GM12878 (cell line): Measurements from ENCODE around the gene PAPOLA. TPM values are rescaled to one million over a fixed set of nuclear protein-coding genes. Genes with fewer than 3 reads are reported as not detected.

Source experiments
- ATAC-seq: fragments of 200-7000 bp; cut with Tn5 transposase; 3 replicates; pipeline ENCODE4 v1.9.1; 2020; ENCODE audit warnings: mild to moderate bottlenecking, moderate library complexity
- BruUV-seq: library from RNA; stranded (reverse); fragments of 400-500 nt; replicated peaks from 2 replicates; lab custom pipeline; 2021; lab: Mats Ljungman, UMichigan
- CTCF ChIA-PET: fragments of 300-600 bp; sonication (Branson Sonifier 250); formaldehyde crosslinking; extraction: SDS; loops from one replicate; lab custom pipeline; 2021; ENCODE audit warnings: inconsistent platforms; lab: Yijun Ruan, JAX
- POLR2A ChIA-PET: fragments of 350-600 bp; formaldehyde crosslinking; extraction: SDS; loops from one replicate; lab custom pipeline; 2021; ENCODE audit warnings: inconsistent platforms; lab: Charles Lee
- RAD21 ChIA-PET: fragments of 300-600 bp; sonication (Branson Sonifier 250); formaldehyde crosslinking; loops from one replicate; lab custom pipeline; 2023; ENCODE audit warnings: antibody characterized with exemption; ENCODE audit not compliant: unreplicated experiment; lab: Charles Lee
- SMC1A ChIA-PET: fragments of 300-600 bp; sonication (Branson Sonifier 250); formaldehyde crosslinking; loops from one replicate; lab custom pipeline; 2023; ENCODE audit not compliant: unreplicated experiment, uncharacterized antibody; lab: Charles Lee
- DNase-seq: peaks from one replicate; pipeline ENCODE4 v3.0.0-alpha.2; 2011; ENCODE audit warnings: low read depth, low spot score
- FAIRE-seq: peaks from 3 replicates; lab custom pipeline; 2011; peaks lifted over from hg19 to GRCh38; lab: Jason Lieb, UNC
- H2AFZ ChIP-seq: 2 replicates; pipeline ENCODE4 v1.6.0; 2011; ENCODE audit warnings: low read depth, low read length, control low read depth; ENCODE audit not compliant: control insufficient read depth
- H3K27ac ChIP-seq: 2 replicates; pipeline ENCODE4 v1.5.1; 2011; ENCODE audit warnings: control low read depth; ENCODE audit not compliant: control insufficient read depth, insufficient read depth
- H3K27me3 ChIP-seq, 2 experiments: replicated peaks in 1 of 2; 2 replicates each; pipeline versions ENCODE4 v1.6.0 to v1.6.1; 2011; ENCODE audit warnings: low read length in 1 of 2; ENCODE audit not compliant: control insufficient read depth in 2 of 2, insufficient read depth in 2 of 2
- H3K36me3 ChIP-seq, 2 experiments: 2 replicates each; pipeline ENCODE4 v1.5.1; 2011; ENCODE audit warnings: low read length in 1 of 2; ENCODE audit not compliant: control insufficient read depth in 2 of 2, insufficient read depth in 2 of 2
- H3K4me1 ChIP-seq: 2 replicates; pipeline ENCODE4 v1.6.1; 2011; ENCODE audit warnings: mild to moderate bottlenecking, low read length, moderate library complexity, mixed read lengths; ENCODE audit not compliant: control insufficient read depth, insufficient read depth
- H3K4me2 ChIP-seq: 2 replicates; pipeline ENCODE4 v1.6.0; 2011; ENCODE audit warnings: control low read depth; ENCODE audit not compliant: control insufficient read depth, insufficient read depth
- H3K4me3 ChIP-seq: fragments of 200-600 bp; sonication (generic); 2 replicates; pipeline ENCODE4 v1.5.1; 2016
- H3K79me2 ChIP-seq: 2 replicates; pipeline ENCODE4 v1.6.0; 2011; ENCODE audit warnings: low read length; ENCODE audit not compliant: control insufficient read depth, insufficient read depth
- H3K9ac ChIP-seq: 2 replicates; pipeline ENCODE4 v1.8.0; 2011; ENCODE audit warnings: low read length, control low read depth, mixed read lengths; ENCODE audit not compliant: control insufficient read depth, insufficient read depth
- H3K9me3 ChIP-seq: replicated peaks from 3 replicates; pipeline ENCODE4 v1.5.1; 2011; ENCODE audit warnings: mild to moderate bottlenecking, low read length; ENCODE audit not compliant: control insufficient read depth, insufficient read depth
- H4K20me1 ChIP-seq: 2 replicates; pipeline ENCODE4 v1.6.0; 2011; ENCODE audit not compliant: control insufficient read depth, insufficient read depth
- IKZF2 ChIP-seq, 2 experiments: fragments of 450-650 bp; IDR thresholded peaks; 2 replicates each; pipeline ENCODE4 v1.6.1; 2017; ENCODE audit warnings: mild to moderate bottlenecking in 2 of 2, moderate library complexity in 2 of 2
- IRF4 ChIP-seq: IDR thresholded peaks from 2 replicates; pipeline ENCODE4 v1.6.1; 2011; ENCODE audit warnings: low read depth, low read length
- NFXL1 ChIP-seq: fragments of 450-650 bp; IDR thresholded peaks from 2 replicates; pipeline ENCODE4 v1.6.1; 2017; ENCODE audit warnings: antibody characterized with exemption, mild to moderate bottlenecking, borderline replicate concordance
- NRF1 ChIP-seq: conservative IDR thresholded peaks from 2 replicates; pipeline ENCODE4 v1.6.1; 2011; ENCODE audit warnings: mild to moderate bottlenecking, low read depth, low read length, improper control_type of control experiment
- POLR2A ChIP-seq: IDR thresholded peaks from 2 replicates; pipeline ENCODE4 v1.6.1; 2011; ENCODE audit warnings: low read depth, mild to moderate bottlenecking, low read length
- POU2F2 ChIP-seq: IDR thresholded peaks from 3 replicates; pipeline ENCODE4 v1.6.1; 2011; ENCODE audit warnings: low read depth, mild to moderate bottlenecking, low read length, borderline replicate concordance
- RAD51 ChIP-seq: fragments of 450-650 bp; IDR thresholded peaks from 2 replicates; pipeline ENCODE4 v1.6.1; 2016; ENCODE audit warnings: moderate library complexity, mild to moderate bottlenecking, inconsistent platforms
- RB1 ChIP-seq: fragments of 450-650 bp; formaldehyde crosslinking; IDR thresholded peaks from 2 replicates; pipeline ENCODE4 v1.6.1; 2017; ENCODE audit warnings: mild to moderate bottlenecking, borderline replicate concordance
- RBBP5 ChIP-seq: fragments of 200-600 bp; sonication (generic); conservative IDR thresholded peaks from 2 replicates; pipeline ENCODE4 v1.6.1; 2016
- RFX5 ChIP-seq: IDR thresholded peaks from 2 replicates; pipeline ENCODE4 v1.6.1; 2011; ENCODE audit warnings: low read depth, low read length, improper control_type of control experiment
- SMAD5 ChIP-seq: IDR thresholded peaks from 2 replicates; pipeline ENCODE4 v1.6.1; 2016; ENCODE audit warnings: antibody characterized with exemption, low read depth
- SPI1 ChIP-seq: IDR thresholded peaks from 2 replicates; pipeline ENCODE4 v1.6.1; 2011; ENCODE audit warnings: low read depth, mild to moderate bottlenecking, low read length, moderate library complexity, borderline replicate concordance; ENCODE audit not compliant: insufficient read depth
- SUPT20H ChIP-seq: IDR thresholded peaks from 2 replicates; pipeline ENCODE4 v1.6.1; 2011; ENCODE audit warnings: low read depth, mild to moderate bottlenecking, low read length, moderate library complexity, borderline replicate concordance; ENCODE audit not compliant: control insufficient read depth
- ZNF274 ChIP-seq: IDR thresholded peaks from one replicate; pipeline ENCODE4 v1.8.0; 2011; ENCODE audit not compliant: insufficient read length, insufficient read depth
- WGBS: methylation state at CpG from one replicate; pipeline ENCODE4 v1.1.6; 2016; ENCODE audit warnings: low lambda C conversion rate; ENCODE audit not compliant: insufficient replicate concordance, insufficient coverage; ENCODE audit errors: missing lambda C conversion rate; 5-methylcytosine and 5-hydroxymethylcytosine counted together
- in situ Hi-C: fragments of 300-500 bp; cut with MboI; formaldehyde crosslinking; loops from 9 replicates; pipeline ENCODE4 v1.14.3; 2018; ENCODE audit warnings: mixed read lengths
- intact Hi-C: fragments of 100-400 bp; cut with micrococcal nuclease; formaldehyde crosslinking; loops from one replicate; pipeline ENCODE4 v1.14.2; 2022; ENCODE audit not compliant: unreplicated experiment
- polyA plus RNA-seq, 11 experiments: library from polyadenylated mRNA; depleted of rRNA in 4 of 11; unstranded in 6 of 11; stranded (reverse) in 5 of 11; fragments of >200 nt; fragmentation: Nextera tagmentation in 4 of 11; fragmentation: Illumina TruSeq in 1 of 11; extraction: Ambion mirVana in 4 of 11; extraction: Trizol in 1 of 11; gene quantifications; 1 replicate in 1 of 11; 2 replicates in 10 of 11; pipeline versions ENCODE4 v1.2.1 to v1.2.3, GENCODE V29; 2011 to 2016; ENCODE audit warnings: inconsistent platforms in 2 of 11, missing spikeins in 2 of 11, low read depth in 1 of 11
- total RNA-seq, 4 experiments: library from RNA; depleted of rRNA in 3 of 4; stranded (reverse); fragments of >200 nt in 3 of 4; fragmentation: Illumina TruSeq in 1 of 4; extraction: Trizol in 1 of 4; gene quantifications; 2 replicates each; pipeline versions ENCODE4 v1.2.1 to v1.2.3, GENCODE V29; 2013 to 2021
- TF ChIP-seq, protein P1 (sequence below): fragments of 150-350 bp; IDR thresholded peaks from 2 replicates; pipeline ENCODE4 v1.6.1; 2014; ENCODE audit warnings: mild to moderate bottlenecking, low read depth, low read length
- TF ChIP-seq, protein P2 (sequence below): IDR thresholded peaks from 2 replicates; pipeline ENCODE4 v1.6.1; 2011; ENCODE audit warnings: borderline replicate concordance, low read depth, mild to moderate bottlenecking, moderate library complexity, mixed read lengths, low read length; ENCODE audit not compliant: insufficient read depth; ENCODE audit errors: extremely low read length
- TF ChIP-seq, protein P3 (sequence below): IDR thresholded peaks from 2 replicates; pipeline ENCODE4 v1.6.1; 2012; ENCODE audit warnings: low read depth, low read length, improper control_type of control experiment
- TF ChIP-seq, protein P4 (sequence below): fragments of 450-650 bp; conservative IDR thresholded peaks from 2 replicates; pipeline ENCODE4 v1.6.1; 2017; ENCODE audit warnings: mild to moderate bottlenecking, moderate library complexity

Gene PAPOLA
- total and polyA plus RNA-seq, 10 of the 15 experiments (the other 5 are each of a cell fraction or from before 2014, with no cell fraction given), result 46.0 to 185 (median 114) TPM

DNA sequence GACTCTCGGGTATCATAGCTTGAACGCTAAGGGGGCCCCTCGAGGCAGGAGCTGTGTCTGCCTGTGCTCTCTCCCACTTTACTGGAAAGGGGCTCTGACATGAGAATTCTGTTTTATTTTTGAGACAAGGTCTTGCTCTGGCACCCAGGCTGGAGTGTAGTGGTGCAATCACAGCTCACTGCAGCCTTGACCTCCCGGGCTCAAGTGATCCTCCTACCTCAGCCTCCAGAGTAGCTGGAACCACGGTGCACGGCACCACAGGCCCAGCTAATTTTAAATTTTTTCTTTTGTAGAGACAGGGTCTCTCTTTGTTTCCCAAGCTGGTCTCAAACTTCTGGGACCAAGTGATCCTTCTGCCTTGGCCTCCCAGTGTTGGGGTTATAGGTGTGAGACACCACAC lies 77.7 kb downstream of the PAPOLA start (continued):
- TF ChIP-seq, protein P1, sequence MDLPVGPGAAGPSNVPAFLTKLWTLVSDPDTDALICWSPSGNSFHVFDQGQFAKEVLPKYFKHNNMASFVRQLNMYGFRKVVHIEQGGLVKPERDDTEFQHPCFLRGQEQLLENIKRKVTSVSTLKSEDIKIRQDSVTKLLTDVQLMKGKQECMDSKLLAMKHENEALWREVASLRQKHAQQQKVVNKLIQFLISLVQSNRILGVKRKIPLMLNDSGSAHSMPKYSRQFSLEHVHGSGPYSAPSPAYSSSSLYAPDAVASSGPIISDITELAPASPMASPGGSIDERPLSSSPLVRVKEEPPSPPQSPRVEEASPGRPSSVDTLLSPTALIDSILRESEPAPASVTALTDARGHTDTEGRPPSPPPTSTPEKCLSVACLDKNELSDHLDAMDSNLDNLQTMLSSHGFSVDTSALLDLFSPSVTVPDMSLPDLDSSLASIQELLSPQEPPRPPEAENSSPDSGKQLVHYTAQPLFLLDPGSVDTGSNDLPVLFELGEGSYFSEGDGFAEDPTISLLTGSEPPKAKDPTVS, result no peak
- TF ChIP-seq ZNF274, result no peak
- TF ChIP-seq RB1, result no peak
- TF ChIP-seq, protein P2, sequence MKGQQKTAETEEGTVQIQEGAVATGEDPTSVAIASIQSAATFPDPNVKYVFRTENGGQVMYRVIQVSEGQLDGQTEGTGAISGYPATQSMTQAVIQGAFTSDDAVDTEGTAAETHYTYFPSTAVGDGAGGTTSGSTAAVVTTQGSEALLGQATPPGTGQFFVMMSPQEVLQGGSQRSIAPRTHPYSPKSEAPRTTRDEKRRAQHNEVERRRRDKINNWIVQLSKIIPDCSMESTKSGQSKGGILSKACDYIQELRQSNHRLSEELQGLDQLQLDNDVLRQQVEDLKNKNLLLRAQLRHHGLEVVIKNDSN, result no peak
- TF ChIP-seq RBBP5, result no peak
- no peak for TF ChIP-seq RAD51
- no peak for TF ChIP-seq SPI1
- TF ChIP-seq, protein P3, sequence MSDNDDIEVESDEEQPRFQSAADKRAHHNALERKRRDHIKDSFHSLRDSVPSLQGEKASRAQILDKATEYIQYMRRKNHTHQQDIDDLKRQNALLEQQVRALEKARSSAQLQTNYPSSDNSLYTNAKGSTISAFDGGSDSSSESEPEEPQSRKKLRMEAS, result no peak
- TF ChIP-seq NFXL1, result no peak
- no peak for TF ChIP-seq RFX5

DNA sequence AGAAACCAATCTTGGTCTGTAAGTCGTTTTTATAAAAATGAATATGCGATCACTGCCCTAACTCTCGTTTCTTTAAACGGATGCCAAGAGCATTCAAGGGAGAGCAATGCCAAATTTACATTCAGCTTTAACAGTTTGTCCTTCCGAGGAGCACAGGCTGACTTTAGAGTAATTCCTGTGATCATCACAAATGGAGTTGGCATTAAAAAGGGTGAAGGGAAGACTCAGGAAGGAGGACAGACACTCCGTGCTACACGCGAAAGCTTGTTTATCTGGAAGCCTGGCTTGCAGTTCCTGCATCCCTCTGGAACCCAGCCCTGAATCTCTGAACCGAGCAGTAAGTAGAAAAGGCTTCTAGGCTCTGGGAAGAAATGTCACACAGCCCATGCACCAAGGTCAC lies 78.4 kb downstream of the PAPOLA start:
- BruUV-seq, result no TSS peak
- no peaks in the 10 kb centered on the region for H3K4me1 ChIP-seq
- H3K36me3 ChIP-seq, result no peaks in the 10 kb centered on the region
- POLR2A ChIA-PET, result interaction anchor here (0.9 kb wide), 1 partner anchor 10 kb away, joined by 3 read pairs; no protein-coding TSS in a partner anchor
- in situ Hi-C loops (loop anchor here (5.0 kb wide), 1 partner anchor 162 kb away; no protein-coding TSS in a partner anchor), intact Hi-C loops (no loop called here)
- no peaks in the 10 kb centered on the region for H3K9me3 ChIP-seq
- H4K20me1 ChIP-seq, result no peaks in the 10 kb centered on the region
- H3K4me2 ChIP-seq, result no peak overlapping the region
- no peaks in the 10 kb centered on the region for H3K79me2 ChIP-seq
- CTCF ChIA-PET, result interaction anchor here (1.2 to 6.8 kb wide), 5 partner anchors 9 to 161 kb away, joined by 3 to 49 read pairs (median 6); no protein-coding TSS in a partner anchor
- no peak overlapping the region for H2AFZ ChIP-seq
- ATAC-seq (no peak), FAIRE-seq (no peak), DNase-seq (no peak)
- H3K27ac ChIP-seq, result no peak overlapping the region
- H3K4me3 ChIP-seq, result no peak overlapping the region
- H3K27me3 ChIP-seq, result no peaks in the 10 kb centered on the region; a peak in 1 of 4 replicates
- 79% methylated on average over 9 of the region's 9 CpGs for WGBS
- SMC1A ChIA-PET, result interaction anchor here (0.9 to 1.5 kb wide), 3 partner anchors 9 to 20 kb away, joined by 4 read pairs; no protein-coding TSS in a partner anchor
- no peak overlapping the region for H3K9ac ChIP-seq
- RAD21 ChIA-PET, result no interaction called here
- TF ChIP-seq, protein P1, result no peak
- TF ChIP-seq IKZF2 (IDR thresholded peaks at IDR 0.05) (no peak), IRF4 (no peak), SMAD5 (no peak), NRF1 (no peak), RAD51 (no peak), POLR2A (no peak), SUPT20H (no peak), POU2F2 (no peak)
- TF ChIP-seq, protein P4, sequence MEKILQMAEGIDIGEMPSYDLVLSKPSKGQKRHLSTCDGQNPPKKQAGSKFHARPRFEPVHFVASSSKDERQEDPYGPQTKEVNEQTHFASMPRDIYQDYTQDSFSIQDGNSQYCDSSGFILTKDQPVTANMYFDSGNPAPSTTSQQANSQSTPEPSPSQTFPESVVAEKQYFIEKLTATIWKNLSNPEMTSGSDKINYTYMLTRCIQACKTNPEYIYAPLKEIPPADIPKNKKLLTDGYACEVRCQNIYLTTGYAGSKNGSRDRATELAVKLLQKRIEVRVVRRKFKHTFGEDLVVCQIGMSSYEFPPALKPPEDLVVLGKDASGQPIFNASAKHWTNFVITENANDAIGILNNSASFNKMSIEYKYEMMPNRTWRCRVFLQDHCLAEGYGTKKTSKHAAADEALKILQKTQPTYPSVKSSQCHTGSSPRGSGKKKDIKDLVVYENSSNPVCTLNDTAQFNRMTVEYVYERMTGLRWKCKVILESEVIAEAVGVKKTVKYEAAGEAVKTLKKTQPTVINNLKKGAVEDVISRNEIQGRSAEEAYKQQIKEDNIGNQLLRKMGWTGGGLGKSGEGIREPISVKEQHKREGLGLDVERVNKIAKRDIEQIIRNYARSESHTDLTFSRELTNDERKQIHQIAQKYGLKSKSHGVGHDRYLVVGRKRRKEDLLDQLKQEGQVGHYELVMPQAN, result no peak
